ENCODE data around the gene GNAI3. TPM values are rescaled to one million over a fixed set of nuclear protein-coding genes. Genes with fewer than 3 reads are reported as not detected.
A peak's percentile ranks its signal among the peaks of the same experiment; 100 is the strongest.

The GNAI3 gene
- total RNA-seq, 1 experiment from 2014 or later, result 10.0 TPM

- H3K9me3 ChIP-seq (ENCODE audit: insufficient read depth, low read depth), result no peaks in the 10 kb centered on the region
- no TSS peak for BruUV-seq (replicated peaks)
- peak overlapping the region; percentile 50 for H3K27ac ChIP-seq
- peaks cover 42% of the 10 kb centered on the region for H3K4me1 ChIP-seq (replicated peaks; ENCODE audit: insufficient read depth)
- ChIA-PET CTCF (interaction anchor here (0.6 to 1.3 kb wide), 6 partner anchors 13 to 417 kb away, joined by 3 read pairs; partner anchors contain the start of gene STRIP1), POLR2A (ENCODE audit: unreplicated experiment) (interaction anchor here (0.5 to 0.9 kb wide), 2 partner anchors 17 to 69 kb away, joined by 6 to 8 read pairs; partner anchors contain the start of gene GNAI3)
- TF ChIP-seq, protein P1, sequence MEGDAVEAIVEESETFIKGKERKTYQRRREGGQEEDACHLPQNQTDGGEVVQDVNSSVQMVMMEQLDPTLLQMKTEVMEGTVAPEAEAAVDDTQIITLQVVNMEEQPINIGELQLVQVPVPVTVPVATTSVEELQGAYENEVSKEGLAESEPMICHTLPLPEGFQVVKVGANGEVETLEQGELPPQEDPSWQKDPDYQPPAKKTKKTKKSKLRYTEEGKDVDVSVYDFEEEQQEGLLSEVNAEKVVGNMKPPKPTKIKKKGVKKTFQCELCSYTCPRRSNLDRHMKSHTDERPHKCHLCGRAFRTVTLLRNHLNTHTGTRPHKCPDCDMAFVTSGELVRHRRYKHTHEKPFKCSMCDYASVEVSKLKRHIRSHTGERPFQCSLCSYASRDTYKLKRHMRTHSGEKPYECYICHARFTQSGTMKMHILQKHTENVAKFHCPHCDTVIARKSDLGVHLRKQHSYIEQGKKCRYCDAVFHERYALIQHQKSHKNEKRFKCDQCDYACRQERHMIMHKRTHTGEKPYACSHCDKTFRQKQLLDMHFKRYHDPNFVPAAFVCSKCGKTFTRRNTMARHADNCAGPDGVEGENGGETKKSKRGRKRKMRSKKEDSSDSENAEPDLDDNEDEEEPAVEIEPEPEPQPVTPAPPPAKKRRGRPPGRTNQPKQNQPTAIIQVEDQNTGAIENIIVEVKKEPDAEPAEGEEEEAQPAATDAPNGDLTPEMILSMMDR (conservative IDR thresholded peaks at IDR 0.05), result 0 out of 2 replicates have a peak, but pooled peaks have one; percentile 18
- no peak for TF ChIP-seq EZH2 (IDR thresholded peaks at IDR 0.05; ENCODE audit: low read depth)
- H3K36me3 ChIP-seq (ENCODE audit: low read depth), result no peaks in the 10 kb centered on the region
- H3K27me3 ChIP-seq (ENCODE audit: insufficient read depth, low read depth), result no peaks in the 10 kb centered on the region
- no peak overlapping the region for H3K4me3 ChIP-seq
- H3K9me2 ChIP-seq (ENCODE audit: insufficient read depth), result no peaks in the 10 kb centered on the region
- H4K20me1 ChIP-seq (ENCODE audit: insufficient read depth), result peaks cover 14% of the 10 kb centered on the region
- H2AFZ ChIP-seq, result no peak overlapping the region
- intact Hi-C loops (cut with micrococcal nuclease; ENCODE audit: unreplicated experiment), result no loop called here
- peak; percentile 26 to 80 for DNase-seq
- peaks cover 44% of the 10 kb centered on the region for H3F3A ChIP-seq (ENCODE audit: insufficient read depth, low read depth)
- peak overlapping the region; percentile 32; the same call in 1 of the 2 replicates for H3K4me2 ChIP-seq
- peaks cover 39% of the 10 kb centered on the region for H3K79me2 ChIP-seq (ENCODE audit: low read depth)
Measured at GRCh38 chr1:109617291-109617801, 68.9 kb downstream of the GNAI3 start.

DNA sequence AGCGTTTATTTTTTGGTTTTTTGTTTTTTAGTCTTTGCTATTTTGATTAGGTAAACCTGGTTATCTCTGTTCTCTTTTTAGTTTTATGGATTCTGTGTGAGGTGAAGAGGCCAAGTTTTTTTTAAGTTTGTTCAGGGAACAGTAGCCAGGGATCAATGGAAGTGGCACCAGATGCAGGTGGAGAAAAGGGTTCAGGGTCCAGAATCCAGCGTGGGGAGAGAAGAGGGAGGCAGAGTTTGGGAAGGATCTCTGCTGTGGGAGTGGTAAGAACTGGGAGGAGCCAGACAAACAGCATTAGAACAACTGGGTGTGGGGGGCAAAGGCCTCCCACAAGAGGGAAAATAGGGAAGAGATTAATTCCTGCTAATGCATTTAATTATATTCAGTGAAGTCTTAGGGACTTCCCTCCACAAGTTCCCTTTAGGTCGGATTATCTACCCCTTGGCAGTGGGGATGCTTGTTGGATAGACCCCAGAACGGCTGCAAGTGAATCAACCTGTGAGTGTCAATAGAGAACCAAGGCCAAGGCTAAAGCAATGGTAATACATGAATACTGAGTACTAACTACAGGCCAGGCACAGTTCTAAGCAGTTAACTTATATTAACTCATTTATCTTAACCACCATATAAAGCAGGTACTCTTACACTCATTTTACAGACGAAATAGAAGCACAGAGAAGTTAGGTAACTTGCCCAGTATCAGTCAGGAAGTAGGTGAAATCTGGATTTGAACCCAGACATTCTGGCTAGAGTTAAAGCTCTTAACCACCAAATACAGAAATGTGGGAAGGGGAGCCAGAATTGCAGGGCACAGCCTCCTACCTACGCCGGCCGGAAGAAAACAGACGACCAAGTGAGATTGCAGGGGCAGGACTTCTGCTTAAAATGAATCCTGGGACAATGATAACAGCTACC is 70.5 kb downstream of the GNAI3 start:
- Histone ChIP-seq H3K36me3 (ENCODE audit: low read depth) (no peaks in the 10 kb centered on the region), H3K4me2 (peak overlapping the region; percentile 95), H3K27ac (peak overlapping the region; percentile 49), H3K27me3 (ENCODE audit: insufficient read depth, low read depth) (no peaks in the 10 kb centered on the region), H3K4me3 (peak overlapping the region; percentile 78), H3K4me1 (replicated peaks; ENCODE audit: insufficient read depth) (peaks cover 42% of the 10 kb centered on the region), H3K9me3 (ENCODE audit: insufficient read depth, low read depth) (no peaks in the 10 kb centered on the region), H3F3A (ENCODE audit: insufficient read depth, low read depth) (peaks cover 44% of the 10 kb centered on the region), H2AFZ (peak overlapping the region; percentile 97), H3K9me2 (ENCODE audit: insufficient read depth) (no peaks in the 10 kb centered on the region), H3K79me2 (ENCODE audit: low read depth) (peaks cover 55% of the 10 kb centered on the region), H4K20me1 (ENCODE audit: insufficient read depth) (peaks cover 29% of the 10 kb centered on the region)
- ChIA-PET CTCF (no interaction called here), POLR2A (ENCODE audit: unreplicated experiment) (interaction anchor here (0.6 kb wide), 2 partner anchors 38 to 577 kb away, joined by 4 to 5 read pairs; partner anchors contain the start of gene WDR47)
- TSS peak; percentile 72 for BruUV-seq (replicated peaks)
- intact Hi-C loops (cut with micrococcal nuclease; ENCODE audit: unreplicated experiment), result no loop called here
- DNase-seq, result no peak
- no peak for TF ChIP-seq EZH2 (IDR thresholded peaks at IDR 0.05; ENCODE audit: low read depth)
- TF ChIP-seq, protein P1 (conservative IDR thresholded peaks at IDR 0.05), result no peak

GRCh38 chr1:109619576-109620400 is 71.4 kb downstream of the GNAI3 start, which contains the start of the genes AMPD2 and GNAT2:
TSS of gene AMPD2 (plus strand) at chr1:109619837. CDS start at chr1:109621176, 1,339 bp downstream.
TSS of gene GNAT2 (minus strand) at chr1:109619616. CDS start at chr1:109612870, 6,746 bp downstream.
- Histone ChIP-seq H3F3A (ENCODE audit: insufficient read depth, low read depth) (peaks cover 44% of the 10 kb centered on the region), H2AFZ (peak within 1 kb of the TSS; percentile 97), H3K27me3 (ENCODE audit: insufficient read depth, low read depth) (no peaks in the 10 kb centered on the region), H3K79me2 (ENCODE audit: low read depth) (peaks cover 63% of the 10 kb centered on the region), H3K27ac (peak within 1 kb of the TSS; percentile 49), H3K9me3 (ENCODE audit: insufficient read depth, low read depth) (no peaks in the 10 kb centered on the region), H4K20me1 (ENCODE audit: insufficient read depth) (peaks cover 29% of the 10 kb centered on the region), H3K4me1 (replicated peaks; ENCODE audit: insufficient read depth) (peaks cover 42% of the 10 kb centered on the region), H3K36me3 (ENCODE audit: low read depth) (no peaks in the 10 kb centered on the region), H3K4me2 (peak within 1 kb of the TSS; percentile 95), H3K9me2 (ENCODE audit: insufficient read depth) (no peaks in the 10 kb centered on the region), H3K4me3 (peak within 1 kb of the TSS; percentile 78)
- BruUV-seq (replicated peaks), result TSS peak; percentile 64
- TF ChIP-seq, protein P1 (conservative IDR thresholded peaks at IDR 0.05), result no peak
- no peak for TF ChIP-seq EZH2 (IDR thresholded peaks at IDR 0.05; ENCODE audit: low read depth)
- POLR2A ChIA-PET (ENCODE audit: unreplicated experiment), result interaction anchor here (0.6 to 0.9 kb wide), 3 partner anchors 39 to 578 kb away, joined by 4 to 5 read pairs (median 5); partner anchors contain the start of genes GNAI3 and WDR47
- DNase-seq, result peak; percentile 72 to 75
- CTCF ChIA-PET, result interaction anchor here (1.5 kb wide), 1 partner anchor 71 kb away, joined by 3 read pairs; the partner anchor contains the start of gene GNAI3
- intact Hi-C loops (cut with micrococcal nuclease; ENCODE audit: unreplicated experiment), result loop anchor here (5.0 kb wide), 1 partner anchor 72 kb away; the partner anchor contains the start of gene GNAI3

All from PC-9 (cell line).